Ureter (tissue), 1 donor: ENCODE measurements around the gene DZIP3. TPM values are rescaled to one million over a fixed set of nuclear protein-coding genes. Genes with fewer than 3 reads are reported as not detected.

Source experiments
- DNase-seq: peaks from one replicate; pipeline ENCODE4 v3.0.0-alpha.2; 2020; ENCODE audit warnings: low spot score
- total RNA-seq: library from RNA; stranded (reverse); gene quantifications from one replicate; pipeline ENCODE4 v1.2.4, GENCODE V29; 2023
- donor health status: DM: yes; HTN: yes; CAD: no.

Gene DZIP3
- total RNA-seq, 1 donor from 2014 or later = 22.8 TPM

GRCh38 chr3:108698461-108698860 lies 108.9 kb downstream of the DZIP3 start:
- DNase-seq = no peak

- DNase-seq = no peak
These were observed 115.5 kb downstream of the DZIP3 start for GRCh38 chr3:108705045-108705444.

DNA sequence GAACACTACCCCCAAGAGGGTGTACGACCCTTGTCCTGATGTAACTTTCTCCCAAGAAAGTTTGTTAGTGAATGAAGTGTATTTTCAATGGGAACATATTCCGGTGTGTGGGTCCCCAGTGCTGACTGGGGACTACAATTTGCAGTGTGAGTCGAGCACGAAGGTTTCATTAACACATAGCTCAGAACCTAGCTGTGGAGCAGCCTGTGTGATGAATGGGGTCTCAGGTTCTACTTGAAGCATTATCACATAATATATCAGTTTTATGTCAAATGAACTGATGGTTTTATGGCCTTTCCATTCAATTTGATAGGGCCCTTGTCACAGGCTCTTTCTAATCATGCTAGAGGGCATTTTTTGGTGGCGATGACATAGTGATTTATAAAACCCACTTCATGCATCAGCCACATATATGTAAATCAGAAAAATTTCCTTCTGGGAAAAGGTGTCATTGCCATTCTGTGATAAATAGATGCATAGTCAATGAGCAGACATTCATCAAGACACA lies 123.5 kb downstream of the DZIP3 start:
- DNase-seq = no peak

GRCh38 chr3:108713816-108714215 lies 124.3 kb downstream of the DZIP3 start:
- no peak for DNase-seq

- DNase-seq = no peak
These were observed 128.9 kb downstream of the DZIP3 start for GRCh38 chr3:108718454-108718853.

GRCh38 chr3:108719178-108719806 lies 129.8 kb downstream of the DZIP3 start:
- no peak for DNase-seq

DNA sequence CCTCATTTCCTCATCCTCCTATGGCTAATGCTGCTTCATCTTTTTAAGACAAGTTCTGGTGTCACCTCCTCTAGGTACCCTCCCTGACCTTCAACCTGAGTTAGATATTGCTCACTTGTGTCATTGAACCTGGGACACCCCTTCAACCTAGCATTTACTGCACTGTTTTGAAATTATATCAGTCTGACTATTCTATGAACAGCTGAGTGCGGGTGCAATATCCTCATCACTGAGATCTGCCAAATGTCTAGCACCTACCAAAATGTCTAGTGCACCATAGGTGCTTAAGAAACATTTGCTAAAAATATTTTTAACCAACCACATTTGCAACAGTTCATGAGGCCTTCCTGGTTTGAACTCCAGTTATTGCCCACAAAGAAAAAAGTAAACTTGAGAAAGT lies 133.2 kb downstream of the DZIP3 start:
- DNase-seq = no peak

GRCh38 chr3:108724101-108724500 lies 134.6 kb downstream of the DZIP3 start:
- no peak for DNase-seq

GRCh38 chr3:108728105-108728504 lies 138.6 kb downstream of the DZIP3 start:
- no peak for DNase-seq

GRCh38 chr3:108728934-108729333 lies 139.4 kb downstream of the DZIP3 start:
- DNase-seq = no peak

DNA sequence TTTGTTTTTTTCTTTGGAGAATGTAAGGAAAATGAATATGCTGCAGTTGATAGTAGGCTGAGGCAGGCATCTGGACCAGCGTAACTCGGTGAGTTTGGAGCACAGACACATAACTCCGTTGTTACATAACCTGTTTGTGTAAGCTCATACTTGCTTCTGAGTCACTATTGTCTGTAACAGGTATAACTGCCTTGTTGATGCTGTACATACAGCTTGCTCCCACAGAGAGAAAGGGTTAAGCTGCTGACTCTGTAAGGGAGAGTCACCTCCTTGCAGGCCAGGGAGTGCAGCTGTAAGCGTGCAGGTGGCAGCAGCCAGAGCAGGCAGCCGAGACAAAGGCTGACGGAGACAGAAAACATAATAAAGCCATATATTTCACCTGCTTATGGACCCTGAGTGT lies 147.3 kb downstream of the DZIP3 start:
- DNase-seq = no peak

GRCh38 chr3:108742929-108743328 lies 153.4 kb downstream of the DZIP3 start:
- DNase-seq = no peak

Other genes with a start within 250 kb of the DZIP3 start
- 0.52 TPM for gene MYH15, start 79.1 kb upstream of the DZIP3 start, total RNA-seq
- 7.1 TPM for gene CIP2A, start 284 bp upstream of the DZIP3 start, total RNA-seq
- gene RETNLB, start 167.7 kb downstream of the DZIP3 start, total RNA-seq = not detected
- gene TRAT1, start 233.1 kb downstream of the DZIP3 start, total RNA-seq = 0.96 TPM